ENCODE results near the gene TUG1.

DNA sequence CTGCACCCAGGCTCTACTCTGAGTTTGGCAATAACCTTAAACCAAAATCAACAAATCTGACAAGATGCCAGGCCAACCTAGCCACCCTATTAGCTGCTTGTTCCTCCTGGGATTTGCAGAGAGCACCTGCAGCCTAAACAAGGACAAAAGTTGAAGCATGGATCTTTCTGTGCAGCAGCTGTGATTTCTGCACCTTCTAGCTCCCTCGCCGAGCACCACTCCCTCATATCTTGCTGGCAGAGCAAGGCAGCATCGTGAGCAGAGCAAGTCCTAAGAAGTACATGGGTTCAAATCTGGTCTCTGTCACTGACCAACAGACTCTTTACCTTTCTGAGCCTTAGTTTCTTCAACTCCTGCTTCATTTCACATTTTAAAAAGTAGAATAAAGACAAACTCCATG lies 38.8 kb upstream of the TUG1 start:
- TF ChIP-seq TAF1 (conservative IDR thresholded peaks at IDR 0.05): no peak
- TF ChIP-seq RAD21 (IDR thresholded peaks at IDR 0.05): no peak
- TF ChIP-seq, protein P1, sequence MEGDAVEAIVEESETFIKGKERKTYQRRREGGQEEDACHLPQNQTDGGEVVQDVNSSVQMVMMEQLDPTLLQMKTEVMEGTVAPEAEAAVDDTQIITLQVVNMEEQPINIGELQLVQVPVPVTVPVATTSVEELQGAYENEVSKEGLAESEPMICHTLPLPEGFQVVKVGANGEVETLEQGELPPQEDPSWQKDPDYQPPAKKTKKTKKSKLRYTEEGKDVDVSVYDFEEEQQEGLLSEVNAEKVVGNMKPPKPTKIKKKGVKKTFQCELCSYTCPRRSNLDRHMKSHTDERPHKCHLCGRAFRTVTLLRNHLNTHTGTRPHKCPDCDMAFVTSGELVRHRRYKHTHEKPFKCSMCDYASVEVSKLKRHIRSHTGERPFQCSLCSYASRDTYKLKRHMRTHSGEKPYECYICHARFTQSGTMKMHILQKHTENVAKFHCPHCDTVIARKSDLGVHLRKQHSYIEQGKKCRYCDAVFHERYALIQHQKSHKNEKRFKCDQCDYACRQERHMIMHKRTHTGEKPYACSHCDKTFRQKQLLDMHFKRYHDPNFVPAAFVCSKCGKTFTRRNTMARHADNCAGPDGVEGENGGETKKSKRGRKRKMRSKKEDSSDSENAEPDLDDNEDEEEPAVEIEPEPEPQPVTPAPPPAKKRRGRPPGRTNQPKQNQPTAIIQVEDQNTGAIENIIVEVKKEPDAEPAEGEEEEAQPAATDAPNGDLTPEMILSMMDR (IDR thresholded peaks at IDR 0.05; ENCODE audit: low read depth, low read length, missing input control): no peak
- TF ChIP-seq, protein P2, sequence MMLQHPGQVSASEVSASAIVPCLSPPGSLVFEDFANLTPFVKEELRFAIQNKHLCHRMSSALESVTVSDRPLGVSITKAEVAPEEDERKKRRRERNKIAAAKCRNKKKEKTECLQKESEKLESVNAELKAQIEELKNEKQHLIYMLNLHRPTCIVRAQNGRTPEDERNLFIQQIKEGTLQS (IDR thresholded peaks at IDR 0.05): no peak
- TF ChIP-seq, protein P3, sequence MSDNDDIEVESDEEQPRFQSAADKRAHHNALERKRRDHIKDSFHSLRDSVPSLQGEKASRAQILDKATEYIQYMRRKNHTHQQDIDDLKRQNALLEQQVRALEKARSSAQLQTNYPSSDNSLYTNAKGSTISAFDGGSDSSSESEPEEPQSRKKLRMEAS (IDR thresholded peaks at IDR 0.05): no peak
- TF ChIP-seq YY1 (IDR thresholded peaks at IDR 0.05): no peak
- TF ChIP-seq FOXA2 (IDR thresholded peaks at IDR 0.05): no peak
- TF ChIP-seq RXRA (IDR thresholded peaks at IDR 0.05): no peak
- TF ChIP-seq GABPA (IDR thresholded peaks at IDR 0.05 in 1 of 2, conservative IDR thresholded peaks at IDR 0.05 in 1 of 2): no peak
- TF ChIP-seq, protein P4, sequence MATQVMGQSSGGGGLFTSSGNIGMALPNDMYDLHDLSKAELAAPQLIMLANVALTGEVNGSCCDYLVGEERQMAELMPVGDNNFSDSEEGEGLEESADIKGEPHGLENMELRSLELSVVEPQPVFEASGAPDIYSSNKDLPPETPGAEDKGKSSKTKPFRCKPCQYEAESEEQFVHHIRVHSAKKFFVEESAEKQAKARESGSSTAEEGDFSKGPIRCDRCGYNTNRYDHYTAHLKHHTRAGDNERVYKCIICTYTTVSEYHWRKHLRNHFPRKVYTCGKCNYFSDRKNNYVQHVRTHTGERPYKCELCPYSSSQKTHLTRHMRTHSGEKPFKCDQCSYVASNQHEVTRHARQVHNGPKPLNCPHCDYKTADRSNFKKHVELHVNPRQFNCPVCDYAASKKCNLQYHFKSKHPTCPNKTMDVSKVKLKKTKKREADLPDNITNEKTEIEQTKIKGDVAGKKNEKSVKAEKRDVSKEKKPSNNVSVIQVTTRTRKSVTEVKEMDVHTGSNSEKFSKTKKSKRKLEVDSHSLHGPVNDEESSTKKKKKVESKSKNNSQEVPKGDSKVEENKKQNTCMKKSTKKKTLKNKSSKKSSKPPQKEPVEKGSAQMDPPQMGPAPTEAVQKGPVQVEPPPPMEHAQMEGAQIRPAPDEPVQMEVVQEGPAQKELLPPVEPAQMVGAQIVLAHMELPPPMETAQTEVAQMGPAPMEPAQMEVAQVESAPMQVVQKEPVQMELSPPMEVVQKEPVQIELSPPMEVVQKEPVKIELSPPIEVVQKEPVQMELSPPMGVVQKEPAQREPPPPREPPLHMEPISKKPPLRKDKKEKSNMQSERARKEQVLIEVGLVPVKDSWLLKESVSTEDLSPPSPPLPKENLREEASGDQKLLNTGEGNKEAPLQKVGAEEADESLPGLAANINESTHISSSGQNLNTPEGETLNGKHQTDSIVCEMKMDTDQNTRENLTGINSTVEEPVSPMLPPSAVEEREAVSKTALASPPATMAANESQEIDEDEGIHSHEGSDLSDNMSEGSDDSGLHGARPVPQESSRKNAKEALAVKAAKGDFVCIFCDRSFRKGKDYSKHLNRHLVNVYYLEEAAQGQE (IDR thresholded peaks at IDR 0.05): no peak
- no peak for TF ChIP-seq EGR1 (IDR thresholded peaks at IDR 0.05; ENCODE audit: low read depth in 2 of 2)
- TF ChIP-seq HNF4A (conservative IDR thresholded peaks at IDR 0.05): no peak
- TF ChIP-seq JUND (IDR thresholded peaks at IDR 0.05): no peak
- TF ChIP-seq, protein P5, sequence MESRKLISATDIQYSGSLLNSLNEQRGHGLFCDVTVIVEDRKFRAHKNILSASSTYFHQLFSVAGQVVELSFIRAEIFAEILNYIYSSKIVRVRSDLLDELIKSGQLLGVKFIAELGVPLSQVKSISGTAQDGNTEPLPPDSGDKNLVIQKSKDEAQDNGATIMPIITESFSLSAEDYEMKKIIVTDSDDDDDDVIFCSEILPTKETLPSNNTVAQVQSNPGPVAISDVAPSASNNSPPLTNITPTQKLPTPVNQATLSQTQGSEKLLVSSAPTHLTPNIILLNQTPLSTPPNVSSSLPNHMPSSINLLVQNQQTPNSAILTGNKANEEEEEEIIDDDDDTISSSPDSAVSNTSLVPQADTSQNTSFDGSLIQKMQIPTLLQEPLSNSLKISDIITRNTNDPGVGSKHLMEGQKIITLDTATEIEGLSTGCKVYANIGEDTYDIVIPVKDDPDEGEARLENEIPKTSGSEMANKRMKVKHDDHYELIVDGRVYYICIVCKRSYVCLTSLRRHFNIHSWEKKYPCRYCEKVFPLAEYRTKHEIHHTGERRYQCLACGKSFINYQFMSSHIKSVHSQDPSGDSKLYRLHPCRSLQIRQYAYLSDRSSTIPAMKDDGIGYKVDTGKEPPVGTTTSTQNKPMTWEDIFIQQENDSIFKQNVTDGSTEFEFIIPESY (IDR thresholded peaks at IDR 0.05): no peak
